Right atrium auricular region (tissue), 2 donors: ENCODE data around the gene MRPL58. TPM values are rescaled to one million over a fixed set of nuclear protein-coding genes. Genes with fewer than 3 reads are reported as not detected.
A peak's percentile ranks its signal among the peaks of the same experiment; 100 is the strongest.

Experiments used
- DNase-seq: peaks from one replicate; pipeline ENCODE4 v3.0.0-alpha.2; 2019; ENCODE audit warnings: low spot score
- H3K27ac ChIP-seq, 2 donors: fragments of 200-600 bp; sonication (generic); 1 replicate in 1 of 2; 2 replicates in 1 of 2; pipeline ENCODE4 v1.5.1; 2016 to 2019
- H3K27me3 ChIP-seq, 2 donors: fragments of 200-600 bp; sonication (generic); one replicate each; pipeline versions ENCODE4 v1.5.1 to v1.6.0; 2017 to 2019
- H3K36me3 ChIP-seq: fragments of 200-600 bp; sonication (generic); one replicate; pipeline ENCODE4 v1.5.1; 2016
- H3K4me1 ChIP-seq, 2 donors: fragments of 200-600 bp; sonication (generic); one replicate each; pipeline versions ENCODE4 v1.5.1 to v1.6.0; 2017 to 2019
- H3K4me3 ChIP-seq, 2 donors: fragments of 200-600 bp; sonication (generic); 1 replicate in 1 of 2; 2 replicates in 1 of 2; pipeline ENCODE4 v1.5.1; 2017 to 2019; ENCODE audit warnings: mild to moderate bottlenecking in 1 of 2, moderate library complexity in 1 of 2
- H3K9me3 ChIP-seq, 2 donors: fragments of 200-600 bp; sonication (generic); one replicate each; pipeline ENCODE4 v1.5.1; 2019
- CTCF ChIP-seq, 2 donors: fragments of 200-600 bp; sonication (generic); IDR thresholded peaks; one replicate each; pipeline ENCODE4 v1.5.1; 2019; ENCODE audit warnings: antibody characterized with exemption in 2 of 2
- total RNA-seq, 2 donors: library from RNA; depleted of rRNA; stranded (reverse); fragments of >200 nt; gene quantifications; one replicate each; pipeline ENCODE4 v1.1.0, GENCODE V29; 2016

The MRPL58 gene
- total RNA-seq, 2 donors from 2014 or later, result 44.8 to 104 TPM

- no peak overlapping the region for H3K27ac ChIP-seq
- TF ChIP-seq CTCF (IDR thresholded peaks at IDR 0.05), result peak in 1 of 2 donors; percentile 50
- H3K36me3 ChIP-seq, result peaks cover 3% of the 10 kb centered on the region
- no peaks in the 10 kb centered on the region for H3K27me3 ChIP-seq
- DNase-seq, result no peak
- no peaks in the 10 kb centered on the region for H3K9me3 ChIP-seq
- H3K4me1 ChIP-seq, result no peaks in the 10 kb centered on the region
- H3K4me3 ChIP-seq, result no peak overlapping the region
Measured at GRCh38 chr17:75069783-75070182, 57.3 kb downstream of the MRPL58 start.

Other genes starting within 250 kb of the MRPL58 start
- gene NAT9, start 236.3 kb upstream of the MRPL58 start, total RNA-seq, result 10 to 100 TPM; 16.2 to 18.7 TPM
- 10 to 100 TPM; 27.6 to 34.4 TPM for gene GRIN2C, start 152.8 kb upstream of the MRPL58 start, total RNA-seq
- gene FDXR, start 139.7 kb upstream of the MRPL58 start, total RNA-seq, result 1 to 10 TPM; 4.1 to 7.9 TPM
- not detected for gene FADS6, start 119.0 kb upstream of the MRPL58 start, total RNA-seq
- gene USH1G, start 89.4 kb upstream of the MRPL58 start, total RNA-seq, result under 1 TPM; 0.20 to 0.22 TPM
- gene OTOP2, start 88.4 kb upstream of the MRPL58 start, total RNA-seq, result not detected
- gene OTOP3, start 76.8 kb upstream of the MRPL58 start, total RNA-seq, result not detected
- 10 to 100 TPM; 10.6 to 11.7 TPM for gene HID1, start 39.9 kb upstream of the MRPL58 start, total RNA-seq
- gene CDR2L, start 25.0 kb upstream of the MRPL58 start, total RNA-seq, result 10 to 100 TPM; 13.6 to 28.8 TPM
- 100 to 1,000 TPM; 675 to 871 TPM for gene ATP5PD, start 34.3 kb downstream of the MRPL58 start, total RNA-seq
- gene KCTD2, start 34.6 kb downstream of the MRPL58 start, total RNA-seq, result 10 to 100 TPM; 17.9 to 28.4 TPM
- 10 to 100 TPM; 16.5 to 34.1 TPM for gene SLC16A5, start 75.3 kb downstream of the MRPL58 start, total RNA-seq
- gene ARMC7, start 97.3 kb downstream of the MRPL58 start, total RNA-seq, result 1 to 10 TPM; 4.9 to 9.5 TPM
- 10 to 100 TPM; 41.4 to 77.5 TPM for gene NT5C, start 119.1 kb downstream of the MRPL58 start, total RNA-seq
- gene JPT1, start 141.8 kb downstream of the MRPL58 start, total RNA-seq, result 10 to 100 TPM; 15.1 to 15.8 TPM
- gene SUMO2, start 170.3 kb downstream of the MRPL58 start, total RNA-seq, result 10 to 100 TPM; 45.7 to 58.1 TPM
- gene NUP85, start 193.0 kb downstream of the MRPL58 start, total RNA-seq, result 10 to 100 TPM; 10.3 to 14.3 TPM
- gene GGA3, start 248.9 kb downstream of the MRPL58 start, total RNA-seq, result 10 to 100 TPM; 18.5 to 23.7 TPM
- gene MRPS7, start 249.2 kb downstream of the MRPL58 start, total RNA-seq, result 10 to 100 TPM; 66.7 to 74.1 TPM